Muscle of back (tissue), 11 donors: ENCODE results near the gene BRSK2. TPM values are rescaled to one million over a fixed set of nuclear protein-coding genes. Genes with fewer than 3 reads are reported as not detected.
A peak's percentile ranks its signal among the peaks of the same experiment; 100 is the strongest.

Experiments used
- DNase-seq, 3 donors: peaks; one replicate each; pipeline versions ENCODE4 v3.0.0 to v3.0.0-alpha.2; 2013
- polyA plus RNA-seq, 10 donors: library from polyadenylated mRNA; unstranded; fragments of 120-200 nt; gene quantifications; one replicate each; pipeline ENCODE4 v1.2.1, GENCODE V29; 2013; ENCODE audit not compliant: insufficient read length in 10 of 10

The BRSK2 gene
- polyA plus RNA-seq, 10 donors = 0.76 to 2.2 (median 1.4) TPM

DNA sequence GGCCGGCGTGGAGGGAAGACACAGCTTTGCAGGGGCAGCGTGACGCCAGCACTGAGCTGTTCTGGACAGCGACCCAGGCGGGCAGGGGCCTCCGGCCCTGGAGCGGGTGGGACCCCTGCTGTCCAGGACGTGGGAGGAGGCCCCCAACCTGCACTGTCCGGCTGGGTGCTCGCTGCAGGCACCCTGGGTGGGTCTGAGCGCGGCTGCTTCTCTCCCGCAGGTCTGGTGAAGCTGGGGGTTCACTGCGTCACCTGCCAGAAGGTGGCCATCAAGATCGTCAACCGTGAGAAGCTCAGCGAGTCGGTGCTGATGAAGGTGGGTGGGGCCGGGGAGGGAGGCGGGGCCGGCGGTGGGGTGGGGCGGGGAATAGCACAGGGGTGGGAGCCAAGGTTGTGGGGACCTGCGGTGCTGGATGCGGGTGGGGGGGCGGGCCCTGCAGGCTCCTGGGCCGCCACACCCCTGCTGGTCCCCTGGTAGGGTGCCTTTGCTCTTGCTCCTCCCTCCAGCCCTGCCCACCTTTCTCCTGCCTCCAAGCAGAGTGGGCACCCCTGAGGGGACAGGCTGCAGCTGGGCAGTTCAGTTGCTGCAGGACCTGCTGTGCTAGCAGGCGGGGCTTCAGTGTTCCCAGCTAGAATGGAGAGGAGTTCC lies 46.2 kb downstream of the BRSK2 start:
- no peak for DNase-seq

DNA sequence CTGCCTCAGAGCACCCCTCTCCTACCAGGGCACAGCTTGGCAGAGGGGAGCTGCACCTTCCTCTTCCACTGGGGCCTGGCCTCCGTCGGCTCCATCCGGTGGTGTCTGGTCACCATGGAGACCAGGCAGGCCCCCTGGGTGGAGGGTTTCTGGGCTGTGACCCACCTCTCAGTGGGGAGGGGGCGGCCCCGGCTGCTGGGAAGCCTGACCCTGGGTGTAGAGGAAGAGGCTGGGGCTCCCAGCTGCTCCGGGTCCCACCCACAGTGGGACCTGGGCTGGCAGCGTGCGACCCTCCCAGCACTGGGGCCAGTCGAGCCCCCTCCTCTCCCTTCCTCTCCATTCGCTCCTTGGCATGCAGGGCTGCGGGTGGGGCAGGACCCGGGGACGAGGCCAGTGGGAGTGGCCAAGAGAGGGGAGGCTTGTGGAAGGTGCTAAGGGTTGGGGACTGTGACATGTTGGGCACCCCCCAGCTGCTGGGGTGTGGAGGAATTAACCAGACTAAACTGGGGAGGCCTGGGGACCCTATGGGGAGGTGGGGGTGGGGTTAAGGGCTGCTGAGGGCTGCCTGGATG lies 46.8 kb downstream of the BRSK2 start:
- no peak for DNase-seq

DNA sequence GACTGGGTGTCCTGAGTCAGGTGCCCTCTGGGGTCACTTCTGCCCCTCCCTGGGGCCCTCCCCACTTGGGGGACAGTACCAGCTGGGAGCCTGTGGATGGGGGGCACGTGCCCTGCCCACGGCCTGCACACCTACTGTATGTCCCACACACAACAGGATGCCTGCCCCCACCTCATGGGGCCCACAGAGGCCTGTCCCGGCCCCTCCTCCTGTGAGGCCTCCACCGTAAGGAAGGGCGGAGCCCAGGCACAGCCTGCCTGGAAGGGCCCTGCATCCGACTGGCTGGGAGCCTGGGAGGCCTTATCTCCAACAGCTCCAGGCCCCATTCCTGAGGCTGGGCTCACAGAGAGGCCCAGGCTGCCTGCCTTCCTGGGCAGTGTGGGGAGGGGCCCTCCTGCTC lies 47.8 kb downstream of the BRSK2 start:
- DNase-seq = peak in 2 of 3 donors; percentile 15 to 49

DNA sequence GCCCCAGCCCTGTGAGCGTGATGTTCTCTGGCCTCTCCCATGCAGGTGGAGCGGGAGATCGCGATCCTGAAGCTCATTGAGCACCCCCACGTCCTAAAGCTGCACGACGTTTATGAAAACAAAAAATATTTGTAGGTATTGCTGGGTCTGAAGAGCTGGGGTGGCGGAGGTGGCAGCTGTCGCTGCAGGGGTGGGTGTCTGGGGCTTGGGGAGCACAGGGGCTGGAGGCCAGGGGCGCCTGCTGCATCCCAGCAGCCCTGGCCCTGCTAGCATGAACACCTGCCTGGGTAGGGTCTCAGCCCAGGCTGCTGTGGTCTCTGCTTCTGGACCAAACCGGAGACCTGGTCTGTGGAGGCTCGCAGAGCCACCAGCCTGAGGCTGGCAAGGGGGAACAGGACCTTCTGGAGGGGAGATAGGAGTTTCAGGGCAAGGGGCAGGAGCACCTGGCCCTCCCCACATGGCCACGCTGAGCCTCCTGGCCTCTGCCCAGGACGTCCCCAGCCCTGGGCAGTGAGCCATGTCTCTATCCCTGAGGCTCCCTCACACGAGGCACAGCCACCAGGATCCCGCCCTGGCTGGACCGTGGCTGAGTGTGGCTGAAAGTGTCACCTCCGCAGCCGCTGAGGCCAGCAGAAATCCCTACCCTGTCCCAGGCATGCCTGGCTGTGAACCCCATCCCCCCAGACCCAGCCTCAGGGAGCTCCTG lies 48.7 kb downstream of the BRSK2 start:
- no peak for DNase-seq

DNA sequence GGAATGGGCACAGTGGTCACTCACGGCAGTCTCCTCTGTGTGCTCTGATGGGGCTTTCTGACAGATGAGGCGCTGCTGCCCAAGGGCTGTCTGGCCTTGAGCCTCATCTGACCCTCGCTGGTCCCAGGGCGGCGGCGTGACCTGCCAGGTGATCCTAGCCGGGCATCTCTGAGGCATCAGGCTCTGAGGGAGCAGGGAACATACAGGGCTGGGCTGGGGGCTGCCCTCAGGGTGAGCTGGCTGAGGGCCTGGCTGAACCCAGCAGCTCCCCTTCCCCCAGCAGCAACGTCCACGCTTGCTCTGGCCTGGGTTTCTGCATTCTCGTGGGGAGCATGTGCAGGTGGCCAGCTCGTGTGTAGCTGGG lies 49.2 kb downstream of the BRSK2 start:
- DNase-seq = no peak

DNA sequence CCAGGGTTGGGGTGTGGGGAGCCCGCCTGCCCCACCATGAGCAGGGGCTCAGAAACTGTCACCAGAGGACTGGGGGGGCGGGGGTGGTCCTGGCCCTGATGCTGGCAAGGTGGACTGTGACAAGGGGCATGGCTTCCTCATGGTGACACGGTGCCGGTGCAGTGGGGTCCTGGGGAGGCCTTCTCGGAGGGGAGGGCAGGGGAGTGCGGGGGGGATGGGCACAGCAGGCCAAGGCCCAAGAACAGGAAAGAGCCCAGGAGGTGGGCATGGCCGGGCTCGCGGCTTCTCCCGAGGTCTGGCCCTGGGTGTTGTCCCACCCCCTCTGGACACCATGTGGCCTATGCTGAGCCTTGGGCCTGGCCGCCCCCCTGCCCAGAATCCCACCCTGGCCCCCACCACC lies 49.6 kb downstream of the BRSK2 start:
- DNase-seq = no peak

DNA sequence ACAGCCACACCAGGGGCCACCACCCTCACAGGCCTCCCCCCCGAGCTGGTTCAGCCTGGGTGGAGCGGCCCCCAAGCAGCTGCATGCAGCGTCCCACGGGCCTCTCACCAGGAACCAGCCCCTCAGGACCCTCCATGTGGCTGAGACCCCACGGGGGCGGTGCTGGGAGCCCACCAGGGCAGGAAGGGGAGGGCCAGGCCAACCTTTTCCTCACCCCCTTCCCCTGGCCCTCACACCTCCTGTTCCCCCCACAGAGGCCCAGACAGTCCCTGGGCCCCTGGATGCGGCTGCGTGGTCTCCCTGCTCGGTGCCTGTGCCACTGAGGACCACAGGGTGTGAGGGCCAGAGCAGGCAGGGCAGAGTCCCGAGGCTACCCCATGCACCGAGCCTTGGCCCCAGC lies 50.3 kb downstream of the BRSK2 start:
- no peak for DNase-seq

DNA sequence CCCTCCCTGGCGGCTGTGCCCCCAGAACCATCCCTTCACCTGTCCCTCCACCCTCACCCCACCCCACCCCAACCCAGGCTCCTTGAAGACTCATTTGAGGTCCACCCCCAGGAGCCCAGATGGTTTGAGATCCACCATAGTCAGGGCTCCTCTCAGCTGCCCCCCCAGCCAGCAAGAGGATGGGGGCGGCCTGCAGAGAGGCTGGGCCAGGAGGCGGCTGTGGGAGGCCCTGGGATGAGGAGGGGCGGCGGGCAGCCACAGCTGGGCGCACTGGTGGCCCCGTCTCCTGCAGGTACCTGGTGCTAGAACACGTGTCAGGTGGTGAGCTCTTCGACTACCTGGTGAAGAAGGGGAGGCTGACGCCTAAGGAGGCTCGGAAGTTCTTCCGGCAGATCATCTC lies 50.8 kb downstream of the BRSK2 start:
- DNase-seq = no peak

DNA sequence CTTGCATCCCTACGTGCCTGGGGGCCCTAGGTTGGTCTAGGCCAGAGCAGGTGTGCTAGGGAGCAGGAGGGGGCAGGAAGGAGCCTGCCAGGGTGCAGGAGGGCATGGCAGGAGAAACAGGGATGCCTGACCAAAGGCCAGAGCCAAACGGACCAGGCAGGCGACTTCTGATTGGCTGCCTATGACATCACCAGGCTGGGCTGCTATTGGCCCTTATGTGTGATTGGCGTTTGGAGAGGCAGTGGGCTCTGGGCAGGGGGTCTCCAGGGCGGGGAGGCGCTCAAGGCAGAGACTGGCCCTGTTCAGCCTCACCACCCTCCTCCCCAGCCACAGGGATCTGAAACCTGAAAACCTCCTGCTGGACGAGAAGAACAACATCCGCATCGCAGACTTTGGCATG lies 52.4 kb downstream of the BRSK2 start:
- no peak for DNase-seq

DNA sequence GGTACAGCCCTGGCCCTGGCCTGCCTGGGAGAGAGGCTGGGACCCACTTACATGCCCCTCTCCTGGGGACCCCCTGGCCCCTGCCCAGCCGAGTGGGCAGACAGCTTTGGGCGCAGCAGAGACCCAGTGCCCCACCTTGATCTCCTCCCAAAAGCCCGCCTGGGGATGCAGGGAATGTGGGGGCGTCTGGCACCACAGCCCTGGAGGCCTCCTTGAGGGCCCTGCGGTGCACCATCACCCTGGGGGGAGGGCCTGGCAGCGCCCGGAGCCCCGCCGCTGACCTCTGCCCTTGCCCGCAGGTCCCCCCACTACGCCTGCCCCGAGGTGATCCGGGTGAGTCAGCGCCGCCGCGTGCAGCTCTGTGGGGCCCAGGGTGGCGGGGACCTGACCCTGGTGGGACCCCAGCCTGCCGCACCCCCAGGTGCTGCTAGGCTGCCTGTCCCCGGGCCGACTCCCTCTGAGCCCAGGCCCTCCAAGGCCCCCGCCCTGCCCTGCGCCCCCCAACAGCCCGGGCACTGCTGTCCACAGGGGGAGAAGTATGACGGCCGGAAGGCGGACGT lies 53.2 kb downstream of the BRSK2 start:
- no peak for DNase-seq

DNA sequence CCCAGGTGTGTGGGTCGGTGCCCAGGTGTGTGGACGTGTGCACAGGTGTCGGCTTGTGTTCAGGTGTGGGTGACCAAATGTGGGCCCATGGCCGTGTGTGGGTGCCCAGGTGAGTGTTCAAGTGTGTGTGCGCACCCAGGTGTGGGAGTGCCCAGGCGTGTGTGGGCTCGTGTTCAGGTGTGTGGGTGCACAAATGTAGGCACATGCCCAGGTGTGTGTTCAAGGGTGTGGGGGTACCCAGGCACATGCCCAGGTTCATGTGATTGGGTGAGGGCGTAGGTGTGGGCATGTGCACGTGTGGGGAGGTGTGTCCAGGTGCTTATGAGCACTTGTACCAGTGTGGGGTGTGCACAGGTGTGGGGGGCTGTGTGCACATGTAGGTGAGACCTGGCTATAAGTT lies 54.0 kb downstream of the BRSK2 start:
- no peak for DNase-seq

DNA sequence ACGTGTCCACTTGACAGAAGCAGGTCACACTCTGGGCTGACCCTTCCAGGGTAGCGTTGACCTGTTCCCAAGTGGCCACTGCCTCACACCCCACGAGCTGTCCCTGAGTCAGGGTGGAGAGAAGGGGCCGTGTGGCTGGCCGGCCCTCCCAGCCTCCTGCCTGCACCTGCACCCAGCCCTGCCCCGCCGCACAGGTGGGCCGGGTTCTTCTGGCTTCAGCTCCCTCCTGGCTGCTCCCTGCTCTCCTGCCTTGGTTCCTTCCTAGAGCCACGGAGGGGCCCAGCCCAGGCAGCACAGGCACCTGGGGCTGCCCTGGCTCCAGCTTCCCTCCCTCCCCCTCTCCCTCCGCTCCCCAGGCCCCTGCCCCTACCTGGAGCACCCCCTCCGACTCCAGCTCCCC lies 54.6 kb downstream of the BRSK2 start:
- no peak for DNase-seq

DNA sequence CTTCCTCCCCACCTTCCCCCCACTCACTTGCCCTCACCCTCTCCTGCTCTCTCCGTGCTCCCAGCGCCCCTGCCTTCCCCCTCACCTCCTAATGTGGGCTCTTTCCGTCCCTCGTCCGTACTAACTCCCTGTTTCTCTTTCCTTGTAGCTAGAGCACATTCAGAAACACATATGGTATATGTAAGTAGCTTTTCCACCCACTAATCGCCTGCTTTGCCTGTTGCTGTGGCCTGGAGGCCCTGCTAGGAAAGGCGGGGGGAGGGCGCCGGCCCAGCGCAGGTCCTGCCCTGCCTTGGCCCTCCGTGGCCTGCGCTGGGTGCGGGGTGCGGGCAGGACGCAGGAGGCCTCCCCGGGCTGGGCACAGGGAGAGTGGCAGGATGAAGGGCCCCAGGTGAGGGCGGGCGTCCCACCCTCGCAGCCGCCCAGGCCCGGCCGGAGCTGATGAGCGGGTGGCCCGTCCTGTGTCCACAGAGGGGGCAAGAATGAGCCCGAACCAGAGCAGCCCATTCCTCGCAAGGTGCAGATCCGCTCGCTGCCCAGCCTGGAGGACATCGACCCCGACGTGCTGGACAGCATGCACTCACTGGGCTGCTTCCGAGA lies 55.2 kb downstream of the BRSK2 start:
- DNase-seq = no peak

DNA sequence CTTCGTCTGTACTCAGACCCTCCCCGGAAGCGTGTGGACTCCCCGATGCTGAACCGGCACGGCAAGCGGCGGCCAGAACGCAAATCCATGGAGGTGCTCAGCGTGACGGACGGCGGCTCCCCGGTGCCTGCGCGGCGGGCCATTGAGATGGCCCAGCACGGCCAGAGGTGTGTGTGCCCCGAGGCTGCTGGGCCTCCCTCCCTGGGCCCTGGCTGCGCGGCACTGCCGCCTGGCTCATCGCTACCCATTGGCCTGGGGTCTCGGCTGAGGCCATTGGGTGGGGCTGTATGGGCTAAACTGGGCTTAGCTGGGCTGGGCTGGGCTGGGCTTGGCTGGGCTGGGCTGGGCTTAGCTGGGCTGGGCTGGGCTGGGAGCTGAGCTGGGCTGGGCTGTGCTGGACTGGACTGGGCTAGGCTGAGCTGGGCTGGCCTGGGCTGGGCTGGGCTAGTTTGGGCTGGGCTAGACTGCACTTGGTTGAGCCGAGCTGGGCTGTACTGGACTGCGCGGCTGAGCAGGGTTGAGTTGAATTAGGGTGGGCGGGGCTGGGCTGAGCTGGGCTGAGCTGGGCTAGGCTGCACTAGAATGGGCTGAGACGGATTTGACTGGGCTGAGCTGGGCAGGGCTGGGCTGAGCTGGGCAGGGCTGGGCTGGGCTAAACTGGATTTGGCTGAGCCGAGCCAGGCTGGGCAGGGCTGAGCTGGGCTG lies 56.2 kb downstream of the BRSK2 start:
- no peak for DNase-seq

DNA sequence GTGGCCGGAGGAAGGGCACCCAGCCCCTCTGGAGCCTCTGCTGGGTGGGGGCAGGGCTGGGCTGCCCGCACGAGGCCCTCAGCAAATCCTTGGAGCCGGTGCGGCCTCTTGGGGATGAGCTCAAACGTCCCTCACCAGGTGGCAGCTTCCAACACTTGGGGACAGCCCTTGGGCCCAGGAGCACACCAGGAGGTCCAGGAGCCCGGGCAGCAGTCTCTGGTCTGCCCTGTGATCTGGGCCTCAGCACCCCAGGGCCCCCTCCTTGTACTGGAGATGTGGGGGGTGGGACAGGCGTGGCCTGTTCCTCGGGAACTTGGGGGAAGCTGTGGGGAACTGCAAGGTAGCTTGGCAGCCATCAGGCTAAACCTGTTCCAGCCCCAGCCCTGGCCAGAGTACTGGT lies 56.9 kb downstream of the BRSK2 start:
- DNase-seq = no peak

DNA sequence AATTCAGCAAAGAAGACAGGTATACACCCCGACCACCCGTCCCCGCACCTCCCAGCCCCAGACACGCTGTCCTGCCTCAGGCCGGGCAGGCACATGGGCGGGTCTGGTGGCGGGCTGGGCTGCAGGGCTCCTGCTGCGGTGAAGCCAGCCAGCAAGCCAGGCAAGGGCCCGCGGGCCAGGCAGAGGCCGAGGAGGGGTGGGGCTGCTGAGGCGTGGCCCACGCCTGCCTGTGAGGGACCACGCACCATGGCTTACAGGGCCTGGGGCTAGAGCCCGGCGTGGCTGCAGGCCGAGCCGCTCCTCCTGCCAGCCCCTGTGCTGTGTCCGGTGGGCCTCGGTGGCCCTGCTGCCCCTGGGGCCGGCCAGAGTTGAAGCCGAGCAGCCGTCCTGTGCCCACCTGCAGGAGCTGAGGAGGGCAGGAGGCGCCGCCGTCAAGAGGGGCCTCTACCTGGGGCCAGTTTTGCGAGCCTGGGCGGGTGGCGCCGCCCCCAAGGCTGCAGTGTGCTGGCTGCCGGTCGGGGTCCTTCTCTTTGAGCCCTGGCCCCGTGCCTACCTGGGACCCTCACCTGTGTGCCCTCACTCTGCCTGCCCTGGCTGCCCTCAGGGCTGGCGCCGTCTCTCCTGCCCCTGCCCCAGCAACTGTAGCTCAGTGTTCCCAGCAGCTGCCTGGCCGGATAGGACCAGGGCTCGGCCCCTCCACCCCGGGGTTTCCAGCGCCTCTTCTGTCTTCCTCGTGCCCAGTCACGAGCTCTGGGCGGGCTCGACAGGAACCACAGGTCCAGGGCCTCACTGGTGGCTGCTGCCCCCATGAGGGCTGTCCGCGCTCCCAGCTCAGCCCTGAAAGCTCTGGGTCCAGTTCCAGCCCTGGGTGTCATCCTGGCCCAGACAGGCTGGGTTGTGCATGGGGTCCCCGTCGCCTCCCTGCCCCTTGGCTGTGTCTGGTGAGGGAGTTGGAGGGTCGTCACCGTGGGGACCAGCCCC lies 58.4 kb downstream of the BRSK2 start:
- no peak for DNase-seq

DNA sequence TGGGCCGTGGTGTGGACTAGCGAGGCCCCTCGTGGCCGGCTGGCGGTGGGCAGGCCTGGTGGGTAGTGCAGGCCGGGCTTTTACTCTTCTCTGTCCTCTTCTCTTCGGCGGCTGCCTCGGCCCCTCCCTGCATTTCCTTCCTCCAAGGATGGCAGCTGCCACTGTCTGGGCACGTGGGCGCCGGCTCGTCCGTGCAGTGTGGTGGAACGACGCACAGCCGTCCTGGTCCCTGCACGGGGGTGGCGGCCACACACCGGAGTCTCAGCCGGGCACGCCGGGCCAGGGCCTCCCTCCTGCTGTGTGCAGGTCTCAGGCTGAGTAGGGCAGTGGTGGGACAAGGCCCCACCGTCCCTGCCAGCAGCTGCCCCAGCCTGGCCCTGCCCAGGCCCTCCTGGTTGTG lies 59.1 kb downstream of the BRSK2 start:
- DNase-seq = no peak

DNA sequence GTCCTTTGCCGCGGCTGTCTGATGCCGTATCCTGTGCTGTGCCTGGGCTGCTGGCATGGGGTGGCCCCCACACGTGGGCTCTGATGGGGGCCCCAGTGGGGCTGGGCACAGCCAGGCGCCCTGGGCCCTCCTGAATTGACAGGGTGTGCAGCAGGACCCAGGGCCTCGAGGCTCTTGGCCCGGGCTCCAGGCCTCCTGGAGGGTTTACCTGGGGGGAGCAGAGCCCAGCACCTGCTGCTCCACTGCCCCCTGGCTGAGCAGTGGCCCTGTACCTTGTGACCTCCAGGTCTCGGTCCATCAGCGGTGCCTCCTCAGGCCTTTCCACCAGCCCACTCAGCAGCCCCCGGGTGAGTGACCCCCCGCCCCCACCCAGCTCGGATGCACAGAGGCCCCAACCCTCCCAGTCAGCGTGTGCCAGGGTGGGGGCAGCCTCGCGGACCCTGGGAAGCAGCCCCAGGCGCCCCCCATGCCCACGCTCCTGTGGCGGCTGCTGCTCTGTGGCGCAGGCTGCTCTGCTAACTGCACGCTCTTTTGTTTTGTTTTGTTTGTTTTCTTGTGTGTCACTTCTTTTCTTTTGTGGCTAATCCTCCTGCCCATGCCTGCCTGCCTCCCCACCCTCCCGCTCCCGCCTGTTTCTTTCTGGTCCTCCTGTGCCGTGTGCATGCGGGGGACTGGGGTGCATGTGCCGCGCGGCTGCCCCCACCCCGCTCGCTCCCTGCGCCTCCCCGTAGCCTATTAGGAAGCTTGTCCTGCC lies 59.9 kb downstream of the BRSK2 start:
- no peak for DNase-seq

DNA sequence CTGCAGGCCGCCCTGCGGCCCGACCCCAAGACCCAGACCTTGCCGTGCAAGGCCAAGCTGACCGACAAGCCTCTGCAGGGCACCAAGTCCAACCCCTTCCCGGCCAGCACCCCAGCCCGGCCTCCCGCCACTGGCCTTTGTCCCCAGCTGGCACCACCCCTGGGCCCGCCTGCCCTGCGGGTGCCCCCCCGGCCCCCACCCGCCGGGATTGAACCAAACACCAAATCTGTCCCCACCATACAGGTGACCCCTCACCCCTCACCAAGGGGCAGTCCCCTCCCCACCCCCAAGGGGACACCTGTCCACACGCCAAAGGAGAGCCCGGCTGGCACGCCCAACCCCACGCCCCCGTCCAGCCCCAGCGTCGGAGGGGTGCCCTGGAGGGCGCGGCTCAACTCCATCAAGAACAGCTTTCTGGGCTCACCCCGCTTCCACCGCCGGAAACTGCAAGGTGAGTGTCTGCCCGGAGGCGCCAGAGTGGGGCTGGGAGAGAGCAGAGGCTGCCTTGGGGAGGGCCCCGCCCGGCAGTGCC lies 60.7 kb downstream of the BRSK2 start:
- DNase-seq = no peak
